Vagina (tissue), 2 donors: ENCODE measurements around the gene LCE6A. TPM values are rescaled to one million over a fixed set of nuclear protein-coding genes. Genes with fewer than 3 reads are reported as not detected.

Source experiments
- DNase-seq, 2 donors: peaks; one replicate each; pipeline ENCODE4 v3.0.0-alpha.2; 2017; ENCODE audit errors: extremely low spot score in 2 of 2
- H3K27ac ChIP-seq: fragments of 200-600 bp; sonication (generic); one replicate; pipeline ENCODE4 v1.5.1; 2019
- H3K27me3 ChIP-seq: fragments of 200-600 bp; sonication (generic); one replicate; pipeline ENCODE4 v1.5.1; 2019
- H3K36me3 ChIP-seq, 2 donors: fragments of 200-600 bp; sonication (generic); one replicate each; pipeline ENCODE4 v1.5.1; 2017 to 2019
- H3K4me1 ChIP-seq: fragments of 200-600 bp; sonication (generic); one replicate; pipeline ENCODE4 v1.5.1; 2019
- H3K4me3 ChIP-seq, 2 donors: fragments of 200-600 bp; sonication (generic); 1 replicate in 1 of 2; 2 replicates in 1 of 2; pipeline ENCODE4 v1.5.1; 2016 to 2019
- H3K9me3 ChIP-seq: fragments of 200-600 bp; sonication (generic); one replicate; pipeline ENCODE4 v1.5.1; 2019
- CTCF ChIP-seq, 3 experiments: fragments of 450-650 bp in 2 of 3; fragments of 200-600 bp in 1 of 3; sonication (generic) in 1 of 3; IDR thresholded peaks; one replicate each; pipeline ENCODE4 v1.5.1; 2017 to 2019; ENCODE audit warnings: antibody characterized with exemption in 3 of 3, mild to moderate bottlenecking in 2 of 3, moderate library complexity in 2 of 3
- POLR2A ChIP-seq, 2 donors: fragments of 450-650 bp; IDR thresholded peaks; one replicate each; pipeline ENCODE4 v1.6.1; 2017; ENCODE audit warnings: antibody characterized with exemption in 2 of 2, mild to moderate bottlenecking in 2 of 2, moderate library complexity in 2 of 2
- POLR2AphosphoS5 ChIP-seq, 2 donors: sonication (generic); formaldehyde crosslinking; IDR thresholded peaks; one replicate each; pipeline ENCODE4 v1.9.0; 2017; ENCODE audit warnings: antibody characterized with exemption in 2 of 2, mild to moderate bottlenecking in 2 of 2, low read depth in 1 of 2; ENCODE audit not compliant: insufficient read depth in 1 of 2
- intact Hi-C: fragments of 100-400 bp; cut with DNase I; formaldehyde crosslinking; loops from one replicate; pipeline ENCODE4 v1.15.1; 2023
- total RNA-seq: library from RNA; depleted of rRNA; stranded (reverse); fragments of >200 nt; gene quantifications from one replicate; pipeline ENCODE4 v1.2.3, GENCODE V29; 2016

Gene LCE6A
- total RNA-seq, 1 donor from 2014 or later, result not detected

- DNase-seq, result no peak
- Histone ChIP-seq H3K9me3 (no peaks in the 10 kb centered on the region), H3K36me3 (no peaks in the 10 kb centered on the region), H3K4me3 (no peak overlapping the region), H3K4me1 (no peaks in the 10 kb centered on the region), H3K27ac (no peak overlapping the region), H3K27me3 (no peaks in the 10 kb centered on the region)
- intact Hi-C loops, result no loop called here
- TF ChIP-seq POLR2AphosphoS5 (IDR thresholded peaks at IDR 0.05; ENCODE audit: insufficient read depth in 1 of 2, low read depth in 1 of 2) (no peak), POLR2A (IDR thresholded peaks at IDR 0.05) (no peak), CTCF (IDR thresholded peaks at IDR 0.05) (no peak)
Observed at GRCh38 chr1:152870831-152871730, 28.4 kb downstream of the LCE6A start.

- no peaks in the 10 kb centered on the region for H3K4me1 ChIP-seq
- no peaks in the 10 kb centered on the region for H3K36me3 ChIP-seq
- TF ChIP-seq CTCF (IDR thresholded peaks at IDR 0.05), result no peak
- no peak for TF ChIP-seq POLR2A (IDR thresholded peaks at IDR 0.05)
- no peak for TF ChIP-seq POLR2AphosphoS5 (IDR thresholded peaks at IDR 0.05; ENCODE audit: insufficient read depth in 1 of 2, low read depth in 1 of 2)
- H3K9me3 ChIP-seq, result no peaks in the 10 kb centered on the region
- no peak for DNase-seq
- no peak overlapping the region for H3K4me3 ChIP-seq
- no peaks in the 10 kb centered on the region for H3K27me3 ChIP-seq
- H3K27ac ChIP-seq, result no peak overlapping the region
- intact Hi-C loops, result no loop called here
Observed at GRCh38 chr1:152871731-152872126, 29.1 kb downstream of the LCE6A start.

GRCh38 chr1:152873495-152873894 is 30.8 kb downstream of the LCE6A start:
- no peak overlapping the region for H3K27ac ChIP-seq
- no peaks in the 10 kb centered on the region for H3K9me3 ChIP-seq
- no peak overlapping the region for H3K4me3 ChIP-seq
- intact Hi-C loops, result no loop called here
- no peaks in the 10 kb centered on the region for H3K4me1 ChIP-seq
- no peak for DNase-seq
- H3K27me3 ChIP-seq, result no peaks in the 10 kb centered on the region
- no peak for TF ChIP-seq CTCF (IDR thresholded peaks at IDR 0.05)
- no peak for TF ChIP-seq POLR2A (IDR thresholded peaks at IDR 0.05)
- no peak for TF ChIP-seq POLR2AphosphoS5 (IDR thresholded peaks at IDR 0.05; ENCODE audit: insufficient read depth in 1 of 2, low read depth in 1 of 2)
- no peaks in the 10 kb centered on the region for H3K36me3 ChIP-seq

- Histone ChIP-seq H3K36me3 (no peaks in the 10 kb centered on the region), H3K27ac (no peak overlapping the region), H3K27me3 (no peaks in the 10 kb centered on the region), H3K4me3 (no peak overlapping the region), H3K9me3 (no peaks in the 10 kb centered on the region), H3K4me1 (no peaks in the 10 kb centered on the region)
- no peak for TF ChIP-seq CTCF (IDR thresholded peaks at IDR 0.05)
- no peak for TF ChIP-seq POLR2AphosphoS5 (IDR thresholded peaks at IDR 0.05; ENCODE audit: insufficient read depth in 1 of 2, low read depth in 1 of 2)
- no peak for TF ChIP-seq POLR2A (IDR thresholded peaks at IDR 0.05)
- no peak for DNase-seq
- intact Hi-C loops, result no loop called here
Observed at GRCh38 chr1:152876827-152877226, 34.2 kb downstream of the LCE6A start.

- intact Hi-C loops, result no loop called here
- Histone ChIP-seq H3K27ac (no peak within 1 kb of the TSS), H3K9me3 (no peaks in the 10 kb centered on the region), H3K4me3 (no peak within 1 kb of the TSS), H3K36me3 (no peaks in the 10 kb centered on the region), H3K27me3 (no peaks in the 10 kb centered on the region), H3K4me1 (no peaks in the 10 kb centered on the region)
- TF ChIP-seq POLR2AphosphoS5 (IDR thresholded peaks at IDR 0.05; ENCODE audit: insufficient read depth in 1 of 2, low read depth in 1 of 2), result no peak
- TF ChIP-seq CTCF (IDR thresholded peaks at IDR 0.05), result no peak
- no peak for TF ChIP-seq POLR2A (IDR thresholded peaks at IDR 0.05)
- DNase-seq, result no peak
Observed at GRCh38 chr1:152878042-152878441, 35.4 kb downstream of the LCE6A start, which contains the start of gene SMCP. Gene SMCP, plus strand, starts transcription at chr1:152878322. Its CDS starts 6,101 bp downstream, at chr1:152884423.
